HG03066 (cell line): ENCODE measurements around the gene MYRF.

Experiments
- ATAC-seq: cut with Tn5 transposase; IDR thresholded peaks from one replicate; pipeline ENCODE4 v1.9.1; 2021; ENCODE audit warnings: low read depth; ENCODE audit not compliant: unreplicated experiment

The MYRF gene

GRCh38 chr11:61752117-61752924 lies at the start of gene MYRF:
TSS of gene MYRF (plus strand) at chr11:61752636. CDS start at chr11:61752745, 109 bp downstream.
- ATAC-seq, result no peak

DNA sequence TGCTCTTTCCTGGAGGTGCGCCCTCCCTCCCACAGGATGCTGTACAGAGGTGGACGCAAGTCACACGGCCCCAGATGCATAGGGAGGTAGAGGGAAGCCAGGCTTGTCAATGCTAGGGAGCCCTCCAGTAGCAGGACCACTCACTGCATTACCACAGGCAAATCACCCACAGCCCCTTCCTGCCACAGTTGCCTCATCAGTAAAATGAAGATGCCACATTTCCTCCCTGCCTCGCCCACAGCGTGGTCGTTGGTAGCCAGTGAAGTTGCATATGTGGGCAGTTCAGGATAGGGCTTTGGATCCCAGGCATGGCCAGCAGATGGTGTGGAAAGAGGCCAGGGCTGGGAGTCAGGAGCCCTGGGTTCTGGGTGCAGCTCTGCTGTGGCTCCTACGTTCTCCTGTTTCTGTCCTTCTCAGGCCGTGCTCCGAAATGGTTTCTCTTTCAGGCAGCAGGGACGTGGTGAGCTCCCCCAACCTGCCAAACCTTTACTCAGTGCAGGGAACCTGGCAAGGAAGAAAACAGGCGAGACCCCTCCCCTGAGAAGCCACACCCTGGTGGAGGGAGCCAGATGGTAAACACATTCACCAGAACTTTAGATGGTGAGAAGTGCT lies 49.6 kb upstream of the MYRF start:
- ATAC-seq, result no peak

GRCh38 chr11:61704838-61705237 lies 47.6 kb upstream of the MYRF start:
- ATAC-seq, result no peak

DNA sequence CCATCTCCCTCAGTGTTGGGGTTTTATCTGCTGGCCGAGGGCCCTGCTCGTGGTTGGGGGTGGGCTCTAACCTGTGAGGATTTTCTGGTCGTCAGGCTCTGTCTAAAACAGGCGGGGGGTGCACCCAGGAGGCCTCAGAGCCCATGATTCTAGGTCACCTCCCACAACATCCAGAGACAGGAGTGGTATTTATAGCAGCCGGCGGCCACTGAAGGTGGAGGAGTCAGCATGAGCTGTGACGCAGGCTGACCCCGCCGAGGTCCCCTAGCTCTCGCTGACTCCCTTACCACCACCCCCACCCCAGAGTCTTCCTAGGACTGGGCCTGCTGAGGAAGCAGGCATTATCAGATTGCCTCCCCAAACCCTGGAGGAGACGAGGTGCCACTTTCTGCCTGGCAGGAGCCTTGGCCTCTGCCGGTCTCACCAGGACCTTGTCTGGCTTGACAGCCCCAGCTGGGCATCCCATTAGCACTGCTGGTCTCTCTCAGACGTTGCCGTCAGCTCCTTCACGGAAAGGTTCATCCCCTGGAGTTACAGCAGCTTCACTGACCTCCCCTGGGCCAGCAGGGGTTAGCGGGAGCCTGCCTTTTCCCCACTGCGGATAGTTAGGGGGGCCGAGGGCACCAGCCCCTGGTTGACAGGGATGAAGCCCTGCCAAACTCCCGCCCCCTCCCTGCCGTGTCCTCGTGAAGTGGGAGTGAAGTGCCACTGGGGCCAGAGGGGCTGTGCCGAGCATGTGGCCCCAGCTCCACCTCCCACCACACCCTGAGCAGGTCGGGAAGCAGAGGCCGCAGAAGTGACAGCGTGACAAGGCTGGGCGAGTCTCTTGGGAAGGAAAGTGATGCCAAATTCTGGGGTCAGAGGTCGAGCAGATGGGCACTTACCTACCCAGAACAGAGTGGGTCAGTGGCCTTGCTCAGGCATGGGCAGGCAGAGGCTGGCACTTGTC lies 45.7 kb upstream of the MYRF start:
- no peak for ATAC-seq

GRCh38 chr11:61707574-61707973 lies 44.9 kb upstream of the MYRF start:
- ATAC-seq, result no peak

GRCh38 chr11:61709110-61709509 lies 43.3 kb upstream of the MYRF start:
- no peak for ATAC-seq

DNA sequence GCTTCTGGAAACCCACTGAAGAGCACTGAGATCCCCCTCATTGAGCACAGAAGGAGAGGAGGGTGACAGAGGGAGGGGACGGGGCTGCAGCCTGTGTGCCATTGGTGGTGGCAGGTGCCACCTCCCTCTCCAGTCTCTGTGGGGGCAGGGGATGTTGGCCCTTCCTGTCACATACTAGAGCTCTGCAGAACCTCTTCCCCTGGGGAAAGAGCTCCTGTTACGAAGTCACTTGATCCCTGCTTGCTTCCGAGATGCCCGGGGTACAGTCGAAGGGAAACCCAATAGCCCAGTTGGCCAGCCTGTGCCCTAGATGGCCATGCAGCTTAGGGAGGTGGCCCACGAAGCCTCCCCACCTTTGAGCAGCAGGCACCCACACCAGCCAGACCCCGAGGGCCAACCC lies 42.9 kb upstream of the MYRF start:
- no peak for ATAC-seq

GRCh38 chr11:61710019-61710418 lies 42.4 kb upstream of the MYRF start:
- no peak for ATAC-seq

- ATAC-seq, result no peak
These were observed 41.4 kb upstream of the MYRF start for GRCh38 chr11:61711037-61711436.

GRCh38 chr11:61711498-61711897 lies 40.9 kb upstream of the MYRF start:
- no peak for ATAC-seq

DNA sequence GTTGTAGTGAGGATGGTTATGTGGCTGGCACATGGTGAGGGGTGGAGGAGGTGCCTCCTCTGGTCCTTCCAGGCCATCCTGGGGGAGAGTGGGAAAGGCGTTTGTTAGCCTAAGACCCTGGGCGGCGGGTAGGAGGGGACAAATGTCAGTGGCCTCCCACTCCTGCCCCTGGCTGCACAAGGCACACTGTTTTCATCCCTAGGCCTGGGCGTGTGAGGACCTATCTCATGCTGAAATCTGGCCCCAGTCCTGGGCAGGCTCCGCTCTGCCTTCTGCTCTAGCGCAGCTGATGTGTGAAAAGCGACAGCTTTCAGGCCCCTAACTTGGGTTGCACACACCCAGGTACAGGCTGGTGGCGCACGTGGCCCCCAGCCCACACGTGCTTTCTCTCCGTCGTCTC lies 40.1 kb upstream of the MYRF start:
- ATAC-seq, result no peak

- ATAC-seq, result no peak
These were observed 39.6 kb upstream of the MYRF start for GRCh38 chr11:61712846-61713245.

DNA sequence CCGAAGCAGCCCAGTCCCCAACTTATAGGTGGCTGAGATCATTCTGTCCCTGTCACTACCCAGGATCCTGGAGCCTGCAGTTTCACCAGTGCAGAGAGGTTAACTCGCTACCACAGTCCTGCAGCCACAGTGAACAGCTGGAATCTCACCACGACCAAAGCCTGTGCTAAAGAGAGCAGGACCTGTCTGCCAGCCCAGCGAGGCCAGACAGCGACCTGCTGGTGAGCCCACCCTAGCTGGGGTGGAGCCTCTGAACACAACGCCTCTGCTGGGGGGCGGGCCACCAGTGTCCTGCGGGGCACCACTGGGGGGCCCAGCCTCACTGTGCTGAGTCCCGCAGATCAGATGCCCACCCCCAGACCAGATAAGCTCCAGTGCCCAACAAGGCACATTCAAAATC lies 39.0 kb upstream of the MYRF start:
- ATAC-seq, result no peak

- ATAC-seq, result no peak
These were observed 38.5 kb upstream of the MYRF start for GRCh38 chr11:61713906-61714305.

DNA sequence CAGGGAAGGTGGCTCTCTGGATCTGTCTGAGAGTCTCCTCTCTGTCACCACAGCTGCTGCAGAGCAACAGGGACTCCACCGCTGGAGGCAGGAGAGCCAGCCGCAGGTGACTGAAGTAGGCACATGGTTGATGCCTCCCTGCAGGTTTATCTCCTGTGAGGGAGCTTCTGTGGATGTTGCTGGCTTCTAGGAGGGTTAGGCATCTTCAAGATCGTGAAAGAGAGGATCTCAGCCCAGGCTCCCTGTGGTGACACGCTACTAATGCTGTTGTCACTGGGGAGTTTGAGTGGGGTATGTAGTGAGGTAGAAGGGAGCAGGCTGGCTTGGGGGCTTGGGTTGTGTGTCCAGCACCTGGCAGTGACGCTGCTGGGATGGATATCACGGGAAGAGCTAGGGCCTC lies 38.1 kb upstream of the MYRF start:
- ATAC-seq, result no peak

DNA sequence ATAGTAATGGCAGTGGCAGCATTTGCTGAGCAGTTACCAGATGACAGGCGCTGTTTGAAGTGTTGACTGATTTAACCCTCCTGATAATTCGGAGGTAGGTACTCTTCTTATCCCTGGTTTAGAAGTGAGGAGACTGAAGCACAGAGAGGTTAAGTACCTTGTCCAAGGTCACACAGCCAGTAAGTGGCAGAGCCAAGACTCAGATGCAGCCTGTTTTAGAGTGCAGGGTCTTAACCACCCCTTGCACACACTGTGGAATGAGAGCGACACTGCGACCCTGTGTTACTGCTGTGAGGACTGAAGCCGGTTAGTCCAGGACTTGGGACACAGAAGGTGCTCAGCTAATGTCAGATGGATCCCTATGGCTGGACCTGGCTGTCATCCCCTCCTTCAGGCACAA lies 37.5 kb upstream of the MYRF start:
- no peak for ATAC-seq

DNA sequence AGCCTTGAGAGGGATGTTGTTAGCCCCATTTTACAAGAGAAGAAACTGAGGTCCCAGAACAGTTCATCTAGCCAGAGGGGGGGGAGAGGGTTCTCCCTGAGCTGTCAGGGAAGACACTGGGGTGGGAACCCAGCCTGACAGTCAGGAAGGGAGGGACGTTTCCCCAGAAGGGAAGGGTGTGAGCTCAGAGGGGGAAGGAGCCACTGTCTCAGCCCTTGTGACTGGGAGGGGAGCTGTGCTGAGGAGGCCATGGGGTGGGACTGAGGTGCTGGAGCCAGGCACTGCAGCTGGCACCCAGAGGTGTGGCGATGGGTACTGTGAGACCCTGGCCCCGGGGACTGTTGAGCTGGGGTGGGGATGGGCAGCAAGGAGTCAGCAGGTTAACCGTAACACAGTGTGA lies 36.6 kb upstream of the MYRF start:
- no peak for ATAC-seq

GRCh38 chr11:61716478-61717285 lies 35.8 kb upstream of the MYRF start:
- no peak for ATAC-seq

- ATAC-seq, result no peak
These were observed 35.0 kb upstream of the MYRF start for GRCh38 chr11:61717286-61718033.

DNA sequence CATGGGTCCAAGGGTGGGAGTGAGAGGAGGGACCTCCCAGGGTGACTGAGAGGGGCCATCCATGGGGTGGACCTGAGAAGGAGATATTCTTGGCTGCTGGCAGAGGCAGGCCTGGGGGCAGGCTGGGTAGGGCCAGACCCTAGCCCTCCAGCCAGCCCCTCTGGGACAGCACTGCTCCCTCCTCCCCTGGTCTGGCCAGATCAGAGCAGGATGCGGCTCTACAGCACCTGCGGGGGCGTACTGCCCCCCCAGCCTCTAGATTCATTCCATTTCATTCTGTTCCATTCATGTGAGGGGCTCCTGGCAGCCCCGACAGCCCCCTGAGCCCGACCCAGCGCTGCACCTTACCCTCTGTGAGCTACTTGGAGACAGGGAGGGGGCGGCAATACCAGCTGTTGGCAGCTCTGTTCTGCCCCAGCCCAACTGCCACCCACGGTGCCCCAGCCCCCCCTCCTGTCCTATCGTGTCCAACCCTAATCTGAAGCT lies 34.3 kb upstream of the MYRF start:
- ATAC-seq, result no peak
